Liver (tissue), 3 donors: Measurements from ENCODE around the gene KRTAP3-2.

Experiments used
- ATF3 ChIP-seq: IDR thresholded peaks from 2 replicates; pipeline ENCODE4 v1.6.1; 2016; ENCODE audit warnings: antibody characterized with exemption
- CTCF ChIP-seq: fragments of 150-350 bp; IDR thresholded peaks from 2 replicates; pipeline ENCODE4 v1.5.1; 2017; ENCODE audit warnings: improper control_type of control experiment, low read depth, low read length; ENCODE audit not compliant: missing input control
- EGR1 ChIP-seq, 2 donors: IDR thresholded peaks; 2 replicates each; pipeline ENCODE4 v1.6.1; 2016 to 2018; ENCODE audit warnings: antibody characterized with exemption in 2 of 2, low read depth in 2 of 2
- FOXA1 ChIP-seq: IDR thresholded peaks from 2 replicates; pipeline ENCODE4 v1.6.1; 2016; ENCODE audit warnings: antibody characterized with exemption
- FOXA2 ChIP-seq: IDR thresholded peaks from 2 replicates; pipeline ENCODE4 v1.6.1; 2016; ENCODE audit warnings: antibody characterized with exemption
- GABPA ChIP-seq, 2 donors: IDR thresholded peaks in 1 of 2; conservative IDR thresholded peaks in 1 of 2; 2 replicates each; pipeline ENCODE4 v1.6.1; 2016; ENCODE audit warnings: antibody characterized with exemption in 2 of 2, mild to moderate bottlenecking in 1 of 2, moderate library complexity in 1 of 2
- JUND ChIP-seq, 2 donors: IDR thresholded peaks; 2 replicates each; pipeline ENCODE4 v1.6.1; 2016; ENCODE audit warnings: antibody characterized with exemption in 2 of 2
- MAX ChIP-seq: IDR thresholded peaks from 2 replicates; pipeline ENCODE4 v1.6.1; 2016; ENCODE audit warnings: antibody characterized with exemption
- REST ChIP-seq: IDR thresholded peaks from 2 replicates; pipeline ENCODE4 v1.6.1; 2016; ENCODE audit warnings: antibody characterized with exemption, mild to moderate bottlenecking
- SP1 ChIP-seq: IDR thresholded peaks from 2 replicates; pipeline ENCODE4 v1.6.1; 2018; ENCODE audit warnings: antibody characterized with exemption, mild to moderate bottlenecking
- TAF1 ChIP-seq: conservative IDR thresholded peaks from 2 replicates; pipeline ENCODE4 v1.6.1; 2016; ENCODE audit warnings: antibody characterized with exemption, mild to moderate bottlenecking
- YY1 ChIP-seq: IDR thresholded peaks from 2 replicates; pipeline ENCODE4 v1.6.1; 2016; ENCODE audit warnings: antibody characterized with exemption, mild to moderate bottlenecking
- ZBTB33 ChIP-seq: IDR thresholded peaks from 2 replicates; pipeline ENCODE4 v1.6.1; 2016; ENCODE audit warnings: antibody characterized with exemption
- donor health status: healthy.
- donor health status: healthy.

- no peak for TF ChIP-seq YY1
- TF ChIP-seq CTCF = no peak
- no peak for TF ChIP-seq EGR1 (IDR thresholded peaks at IDR 0.05; ENCODE audit: low read depth in 2 of 2)
- no peak for TF ChIP-seq MAX
- TF ChIP-seq FOXA2 = no peak
- no peak for TF ChIP-seq TAF1
- no peak for TF ChIP-seq SP1
- TF ChIP-seq FOXA1 = no peak
- no peak for TF ChIP-seq ATF3
- TF ChIP-seq GABPA (IDR thresholded peaks at IDR 0.05 in 1 of 2, conservative IDR thresholded peaks at IDR 0.05 in 1 of 2) = no peak
- no peak for TF ChIP-seq ZBTB33
- TF ChIP-seq REST = no peak
- no peak for TF ChIP-seq JUND (IDR thresholded peaks at IDR 0.05)
These were observed 12.8 kb downstream of the KRTAP3-2 start for GRCh38 chr17:40986920-40987319.
